SJCRH30 (cell line): ENCODE results near the gene EPHA1. TPM values are rescaled to one million over a fixed set of nuclear protein-coding genes. Genes with fewer than 3 reads are reported as not detected.
A peak's percentile ranks its signal among the peaks of the same experiment; 100 is the strongest.
"Not testable (repeated sequence)": the region's sequence is repeated elsewhere in the genome, so short reads cannot be mapped to it uniquely, and the experiment has no call there.

Source experiments
- DNase-seq, 2 experiments: peaks; one replicate each; pipeline ENCODE4 v3.0.0-alpha.2; 2015 to 2020
- H3K27ac ChIP-seq: fragments of 250-450 bp; sonication (Bioruptor Pico); 2 replicates; pipeline ENCODE4 v1.5.1; 2020; ENCODE audit warnings: mild to moderate bottlenecking, moderate library complexity
- H3K27me3 ChIP-seq: fragments of 250-450 bp; sonication (Bioruptor Pico); 2 replicates; pipeline ENCODE4 v1.5.1; 2020; ENCODE audit warnings: mild to moderate bottlenecking, moderate library complexity
- H3K36me3 ChIP-seq: fragments of 250-450 bp; sonication (Bioruptor Pico); 2 replicates; pipeline ENCODE4 v1.5.1; 2020; ENCODE audit warnings: mild to moderate bottlenecking, moderate library complexity
- H3K4me1 ChIP-seq: fragments of 250-450 bp; sonication (Bioruptor Pico); 2 replicates; pipeline ENCODE4 v1.5.1; 2020; ENCODE audit warnings: mild to moderate bottlenecking, moderate library complexity
- H3K4me3 ChIP-seq: fragments of 250-450 bp; sonication (Bioruptor Pico); 2 replicates; pipeline ENCODE4 v1.5.1; 2020; ENCODE audit warnings: mild to moderate bottlenecking, moderate library complexity
- H3K9me3 ChIP-seq: fragments of 250-450 bp; sonication (Bioruptor Pico); replicated peaks from 2 replicates; pipeline ENCODE4 v1.5.1; 2020; ENCODE audit warnings: mild to moderate bottlenecking, moderate library complexity
- total RNA-seq: library from RNA; depleted of rRNA; stranded (reverse); fragments of >200 nt; shearing (Covaris generic); gene quantifications from 2 replicates; pipeline ENCODE4 v1.2.3, GENCODE V29; 2014

EPHA1 gene
- total RNA-seq, 1 experiment from 2014 or later = 0.32 TPM

- peaks cover 15% of the 10 kb centered on the region; the same call in 1 of the 2 replicates for H3K27me3 ChIP-seq
- no peak for DNase-seq
- no peaks in the 10 kb centered on the region; the same call in 1 of the 2 replicates for H3K9me3 ChIP-seq
- H3K4me3 ChIP-seq = no peak overlapping the region
- no peaks in the 10 kb centered on the region for H3K36me3 ChIP-seq
- peaks cover 2% of the 10 kb centered on the region; the same call in 1 of the 2 replicates for H3K4me1 ChIP-seq
- H3K27ac ChIP-seq = no peak overlapping the region
These were observed 10.2 kb upstream of the EPHA1 start for GRCh38 chr7:143418681-143419458.

- H3K36me3 ChIP-seq = no peaks in the 10 kb centered on the region
- H3K4me3 ChIP-seq = no peak overlapping the region
- no peaks in the 10 kb centered on the region; the same call in 1 of the 2 replicates for H3K9me3 ChIP-seq
- H3K27me3 ChIP-seq = peaks cover 15% of the 10 kb centered on the region; the same call in 1 of the 2 replicates
- H3K4me1 ChIP-seq = peaks cover 2% of the 10 kb centered on the region; the same call in 1 of the 2 replicates
- no peak overlapping the region for H3K27ac ChIP-seq
- no peak for DNase-seq
These were observed 9.2 kb upstream of the EPHA1 start for GRCh38 chr7:143417734-143418383.

- Histone ChIP-seq H3K36me3 (no peaks in the 10 kb centered on the region), H3K27ac (no peak overlapping the region), H3K9me3 (no peaks in the 10 kb centered on the region; the same call in 1 of the 2 replicates), H3K4me1 (no peaks in the 10 kb centered on the region), H3K27me3 (peaks cover 15% of the 10 kb centered on the region; the same call in 1 of the 2 replicates), H3K4me3 (no peak overlapping the region)
- peak in 1 of 2 experiments; percentile 76 for DNase-seq
These were observed 8.0 kb upstream of the EPHA1 start for GRCh38 chr7:143416565-143417149.

GRCh38 chr7:143415742-143416397, 7.2 kb upstream of the EPHA1 start:
- Histone ChIP-seq H3K9me3 (no peaks in the 10 kb centered on the region; the same call in 1 of the 2 replicates), H3K27ac (no peak overlapping the region), H3K36me3 (no peaks in the 10 kb centered on the region), H3K4me3 (no peak overlapping the region), H3K4me1 (no peaks in the 10 kb centered on the region), H3K27me3 (peaks cover 15% of the 10 kb centered on the region; the same call in 1 of the 2 replicates)
- no peak for DNase-seq

GRCh38 chr7:143415209-143415608, 6.6 kb upstream of the EPHA1 start:
- H3K9me3 ChIP-seq, H3K27ac ChIP-seq, H3K4me1 ChIP-seq, H3K4me3 ChIP-seq, DNase-seq, H3K36me3 ChIP-seq: not testable (repeated sequence)
- H3K27me3 ChIP-seq = peaks cover 15% of the 10 kb centered on the region; the same call in 1 of the 2 replicates

- Histone ChIP-seq H3K4me1 (no peaks in the 10 kb centered on the region), H3K27me3 (peaks cover 15% of the 10 kb centered on the region; the same call in 1 of the 2 replicates), H3K9me3 (no peaks in the 10 kb centered on the region), H3K36me3 (no peaks in the 10 kb centered on the region), H3K27ac (no peak overlapping the region), H3K4me3 (no peak overlapping the region)
- DNase-seq = no peak
These were observed 4.5 kb upstream of the EPHA1 start for GRCh38 chr7:143413123-143413522.

GRCh38 chr7:143411976-143412708, 3.5 kb upstream of the EPHA1 start:
- H3K27me3 ChIP-seq = peaks cover 15% of the 10 kb centered on the region; the same call in 1 of the 2 replicates

DNA sequence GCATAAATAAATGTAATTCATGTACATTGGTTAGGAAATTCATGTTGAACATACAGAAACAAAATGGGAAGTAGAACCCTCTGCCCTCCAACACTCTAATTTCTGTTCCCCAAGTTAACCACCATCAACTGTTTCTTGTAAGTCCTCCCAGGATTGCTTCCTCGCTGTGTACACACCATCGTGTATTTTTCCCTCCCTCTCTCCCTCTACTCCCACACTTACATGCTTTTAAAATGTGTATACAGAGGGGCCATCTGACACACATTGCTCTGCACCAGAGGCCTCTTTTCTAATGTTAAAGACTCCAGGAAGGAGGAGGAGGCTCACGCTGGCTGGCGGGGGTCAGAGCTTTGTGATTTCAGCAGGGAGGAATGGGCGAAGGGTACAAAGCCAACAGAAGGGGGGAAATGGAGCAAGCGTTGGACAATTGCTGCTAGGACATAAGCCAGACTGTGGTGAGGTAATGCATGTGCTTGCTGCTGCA, 1.9 kb upstream of the EPHA1 start:
- Histone ChIP-seq H3K9me3 (no peaks in the 10 kb centered on the region), H3K4me3 (no peak overlapping the region), H3K4me1 (peaks cover 4% of the 10 kb centered on the region), H3K27me3 (peaks cover 9% of the 10 kb centered on the region; the same call in 1 of the 2 replicates), H3K27ac (no peak overlapping the region), H3K36me3 (no peaks in the 10 kb centered on the region)
- no peak for DNase-seq

More at GRCh38 chr7:143411976-143412708, 3.5 kb upstream of the EPHA1 start:
- H3K4me3 ChIP-seq = no peak overlapping the region
- H3K36me3 ChIP-seq = no peaks in the 10 kb centered on the region
- peaks cover 4% of the 10 kb centered on the region for H3K4me1 ChIP-seq
- H3K9me3 ChIP-seq = no peaks in the 10 kb centered on the region
- no peak for DNase-seq
- no peak overlapping the region for H3K27ac ChIP-seq

- Histone ChIP-seq H3K27me3 (peaks cover 3% of the 10 kb centered on the region), H3K36me3 (no peaks in the 10 kb centered on the region), H3K27ac (no peak overlapping the region), H3K4me3 (no peak overlapping the region), H3K9me3 (no peaks in the 10 kb centered on the region), H3K4me1 (peaks cover 4% of the 10 kb centered on the region)
- no peak for DNase-seq
These were observed 387 bp downstream of the EPHA1 start for GRCh38 chr7:143408252-143408685.

- peak in 1 of 2 experiments; percentile 25 for DNase-seq
- no peaks in the 10 kb centered on the region for H3K36me3 ChIP-seq
- H3K9me3 ChIP-seq = no peaks in the 10 kb centered on the region
- no peak overlapping the region for H3K4me3 ChIP-seq
- peaks cover 4% of the 10 kb centered on the region for H3K4me1 ChIP-seq
- H3K27me3 ChIP-seq = peaks cover 3% of the 10 kb centered on the region
- no peak overlapping the region for H3K27ac ChIP-seq
These were observed 1.1 kb downstream of the EPHA1 start for GRCh38 chr7:143407287-143408251.

DNA sequence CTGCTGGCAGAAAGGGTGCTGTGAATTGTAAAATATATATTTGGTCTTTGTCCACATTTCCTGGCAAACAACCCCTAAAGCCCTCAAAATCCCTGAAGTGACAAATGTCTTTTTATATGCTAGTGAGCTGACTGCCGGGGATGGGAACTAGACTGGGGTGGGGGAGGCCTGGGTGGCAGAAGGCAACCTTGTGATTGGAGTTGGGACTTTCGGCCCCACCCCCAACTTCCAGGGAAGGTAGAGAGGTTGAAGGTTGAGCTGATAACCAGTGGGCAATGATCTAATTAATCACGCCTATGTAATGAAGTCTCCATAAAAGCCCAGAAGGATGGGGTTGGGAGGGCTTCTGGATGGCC, 2.7 kb downstream of the EPHA1 start:
- H3K4me3 ChIP-seq = no peak overlapping the region
- no peaks in the 10 kb centered on the region for H3K36me3 ChIP-seq
- H3K27ac ChIP-seq = no peak overlapping the region
- peaks cover 4% of the 10 kb centered on the region for H3K4me1 ChIP-seq
- H3K9me3 ChIP-seq = no peaks in the 10 kb centered on the region
- H3K27me3 ChIP-seq = peaks cover 3% of the 10 kb centered on the region
- no peak for DNase-seq

GRCh38 chr7:143405173-143406001, 3.3 kb downstream of the EPHA1 start:
- Histone ChIP-seq H3K27me3 (peaks cover 3% of the 10 kb centered on the region), H3K4me3 (no peak overlapping the region), H3K9me3 (no peaks in the 10 kb centered on the region), H3K27ac (no peak overlapping the region), H3K36me3 (no peaks in the 10 kb centered on the region), H3K4me1 (peaks cover 4% of the 10 kb centered on the region)
- DNase-seq = peak; percentile 41 to 65
